ENCODE data around the gene ARL6IP5. TPM values are rescaled to one million over a fixed set of nuclear protein-coding genes. Genes with fewer than 3 reads are reported as not detected.

ARL6IP5 gene
- total and polyA plus RNA-seq, 9 of the 15 experiments (the other 6 are each of a cell fraction or from before 2014, with no cell fraction given) = 10.3 to 54.0 (median 12.7) TPM

- POLR2A ChIA-PET = interaction anchor here (0.9 kb wide), 1 partner anchor 13 kb away, joined by 3 read pairs; no protein-coding TSS in a partner anchor
- no peak for TF ChIP-seq ZNF431 (CRISPR knock-in tag; IDR thresholded peaks at IDR 0.05)
- no peak for TF ChIP-seq NBN (IDR thresholded peaks at IDR 0.05; ENCODE audit: low read depth)
- ATAC-seq (no peak), DNase-seq (ENCODE audit: extremely low read depth in 1 of 4, low spot score in 3 of 4) (no peak), FAIRE-seq (no peak)
- H3K79me2 ChIP-seq (ENCODE audit: control insufficient read depth, insufficient read depth, low read length) = peaks cover 8% of the 10 kb centered on the region
- WGBS (ENCODE audit: insufficient coverage, low coverage, missing lambda C conversion rate) = 56% methylated on average over 3 of the region's 3 CpGs
- no peak overlapping the region for H3K4me3 ChIP-seq
- no peaks in the 10 kb centered on the region; a peak in 3 of 5 replicates for H3K4me1 ChIP-seq (replicated peaks in 1 of 2; ENCODE audit: control insufficient read depth in 2 of 2, insufficient read depth in 2 of 2, low read length in 2 of 2)
- H3K9me1 ChIP-seq (ENCODE audit: control insufficient read depth, insufficient read depth, low read length) = no peaks in the 10 kb centered on the region
- peaks cover 17% of the 10 kb centered on the region; the same call in 1 of the 3 replicates for H3K36me3 ChIP-seq (ENCODE audit: control insufficient read depth, insufficient read depth, low read length)
- BruUV-seq (replicated peaks) = no TSS peak
- CTCF ChIA-PET (ENCODE audit: low intra/inter-chr PET ratio) = no interaction called here
- H3K9me3 ChIP-seq (replicated peaks; ENCODE audit: control insufficient read depth, insufficient read depth, low read depth, low read length) = no peaks in the 10 kb centered on the region
- intact Hi-C loops (cut with micrococcal nuclease) (no loop called here), in situ Hi-C loops (cut with MboI) (no loop called here)
- H3K27ac ChIP-seq (ENCODE audit: extremely low read depth, low read depth, low read length) = no peak overlapping the region
- H2AFZ ChIP-seq (ENCODE audit: low read depth, low read length) = no peak overlapping the region
- no peaks in the 10 kb centered on the region for H4K20me1 ChIP-seq (replicated peaks; ENCODE audit: control insufficient read depth, insufficient read depth, low read length)
- no peak overlapping the region for H3K9ac ChIP-seq (ENCODE audit: insufficient read depth in 1 of 2, low read depth in 2 of 2, low read length in 2 of 2)
- H3K4me2 ChIP-seq (ENCODE audit: insufficient read depth, low read length) = no peak overlapping the region
- no peaks in the 10 kb centered on the region for H3K27me3 ChIP-seq (ENCODE audit: control insufficient read depth in 2 of 2, insufficient read depth in 2 of 2, low read length in 2 of 2)
These were observed 11.8 kb upstream of the ARL6IP5 start for GRCh38 chr3:69072928-69073327.

GRCh38 chr3:69079269-69080159 is 5.2 kb upstream of the ARL6IP5 start:
- ATAC-seq = peak; percentile 76
- intact Hi-C loops (cut with micrococcal nuclease) (loop anchor here (1.0 kb wide), 1 partner anchor 28 kb away; no protein-coding TSS in a partner anchor), in situ Hi-C loops (cut with MboI) (no loop called here)
- H3K4me1 ChIP-seq (replicated peaks in 1 of 2; ENCODE audit: control insufficient read depth in 2 of 2, insufficient read depth in 2 of 2, low read length in 2 of 2) = peaks cover 0 to 29% of the 10 kb centered on the region in 2 experiments
- peak overlapping the region; percentile 33; the same call in 1 of the 2 replicates for H2AFZ ChIP-seq (ENCODE audit: low read depth, low read length)
- H3K9me1 ChIP-seq (ENCODE audit: control insufficient read depth, insufficient read depth, low read length) = no peaks in the 10 kb centered on the region
- FAIRE-seq = peak; percentile 26
- DNase-seq (ENCODE audit: extremely low read depth in 1 of 4, low spot score in 3 of 4) = peak; percentile 27 to 50 (median 38)
- TSS peak; percentile 78 for BruUV-seq (replicated peaks)
- H3K79me2 ChIP-seq (ENCODE audit: control insufficient read depth, insufficient read depth, low read length) = peaks cover 29% of the 10 kb centered on the region
- peak overlapping the region; percentile 70 for H3K27ac ChIP-seq (ENCODE audit: extremely low read depth, low read depth, low read length)
- H3K9me3 ChIP-seq (replicated peaks; ENCODE audit: control insufficient read depth, insufficient read depth, low read depth, low read length) = no peaks in the 10 kb centered on the region
- peak overlapping the region; percentile 87 for H3K4me3 ChIP-seq
- peak overlapping the region; percentile 74 to 94 for H3K9ac ChIP-seq (ENCODE audit: insufficient read depth in 1 of 2, low read depth in 2 of 2, low read length in 2 of 2)
- 5% methylated on average over 5 of the region's 29 CpGs for WGBS (ENCODE audit: insufficient coverage, low coverage, missing lambda C conversion rate)
- H4K20me1 ChIP-seq (replicated peaks; ENCODE audit: control insufficient read depth, insufficient read depth, low read length) = no peaks in the 10 kb centered on the region
- no peaks in the 10 kb centered on the region for H3K36me3 ChIP-seq (ENCODE audit: control insufficient read depth, insufficient read depth, low read length)
- POLR2A ChIA-PET = no interaction called here
- CTCF ChIA-PET (ENCODE audit: low intra/inter-chr PET ratio) = no interaction called here
- no peaks in the 10 kb centered on the region for H3K27me3 ChIP-seq (ENCODE audit: control insufficient read depth in 2 of 2, insufficient read depth in 2 of 2, low read length in 2 of 2)
- peak overlapping the region; percentile 84 for H3K4me2 ChIP-seq (ENCODE audit: insufficient read depth, low read length)
- TF ChIP-seq JUN (IDR thresholded peaks at IDR 0.05; ENCODE audit: borderline replicate concordance, low read depth, low read length) = no peak
- TF ChIP-seq JUN (CRISPR knock-in tag; IDR thresholded peaks at IDR 0.05; ENCODE audit: borderline replicate concordance) = no peak
- TF ChIP-seq POLR2A (conservative IDR thresholded peaks at IDR 0.05) = peak; percentile 66
- TF ChIP-seq HMBOX1 (IDR thresholded peaks at IDR 0.05) = no peak
- no peak for TF ChIP-seq LARP7 (IDR thresholded peaks at IDR 0.05)
- peak; percentile 52 for TF ChIP-seq CHD1 (IDR thresholded peaks at IDR 0.05; ENCODE audit: low read length)
- TF ChIP-seq PML (IDR thresholded peaks at IDR 0.05; ENCODE audit: low read length) = peak; percentile 58; the same call in 1 of the 2 replicates
- no peak for TF ChIP-seq ZNF146 (CRISPR knock-in tag; IDR thresholded peaks at IDR 0.05; ENCODE audit: unreplicated experiment)
- TF ChIP-seq ZNF668 (CRISPR knock-in tag; IDR thresholded peaks at IDR 0.05) = no peak
- TF ChIP-seq HNRNPL (IDR thresholded peaks at IDR 0.05; ENCODE audit: low read depth, low read length) = no peak

Data from K562 (cell line).